Large intestine (tissue), 3 donors: ENCODE data around the gene NLGN1. TPM values are rescaled to one million over a fixed set of nuclear protein-coding genes. Genes with fewer than 3 reads are reported as not detected.
"Not testable (repeated sequence)": the region's sequence is repeated elsewhere in the genome, so short reads cannot be mapped to it uniquely, and the experiment has no call there.

ENCODE experiments used
- DNase-seq, 2 donors: peaks; one replicate each; pipeline versions ENCODE4 v3.0.0 to v3.0.0-alpha.2; 2013
- H3K27ac ChIP-seq: one replicate; pipeline ENCODE4 v1.5.1; 2013; ENCODE audit warnings: low read length
- H3K27me3 ChIP-seq: 2 replicates; pipeline ENCODE4 v1.6.1; 2013; ENCODE audit warnings: low read length; ENCODE audit not compliant: control insufficient read depth, insufficient read depth
- H3K36me3 ChIP-seq: 2 replicates; pipeline ENCODE4 v1.6.1; 2013; ENCODE audit warnings: low read length; ENCODE audit not compliant: control insufficient read depth, insufficient read depth
- H3K4me1 ChIP-seq: one replicate; pipeline ENCODE4 v1.6.1; 2013; ENCODE audit warnings: low read length; ENCODE audit not compliant: control insufficient read depth, insufficient read depth
- H3K4me3 ChIP-seq: one replicate; pipeline ENCODE4 v1.5.1; 2013; ENCODE audit warnings: low read length
- H3K9me3 ChIP-seq: one replicate; pipeline ENCODE4 v1.6.1; 2013; ENCODE audit warnings: mild to moderate bottlenecking, low read depth, low read length, moderate library complexity; ENCODE audit not compliant: control insufficient read depth
- WGBS: methylation state at CpG from one replicate; pipeline ENCODE4 v1.1.5; 2013; ENCODE audit warnings: low lambda C conversion rate; ENCODE audit not compliant: insufficient coverage; 5-methylcytosine and 5-hydroxymethylcytosine counted together
- polyA plus RNA-seq: library from polyadenylated mRNA; unstranded; fragments of 120-200 nt; gene quantifications from one replicate; pipeline ENCODE4 v1.2.1, GENCODE V29; 2013

Gene NLGN1
- polyA plus RNA-seq, 1 donor = 3.6 TPM

GRCh38 chr3:174211896-174212295, 814.4 kb downstream of the NLGN1 start:
- no CpG with 5 or more reads among the region's 24 CpGs for WGBS
- DNase-seq, H3K27ac ChIP-seq, H3K4me1 ChIP-seq, H3K9me3 ChIP-seq, H3K36me3 ChIP-seq, H3K4me3 ChIP-seq, H3K27me3 ChIP-seq: not testable (repeated sequence)

- H3K4me3 ChIP-seq = no peak overlapping the region
- WGBS = no CpG with 5 or more reads among the region's 5 CpGs
- H3K4me1 ChIP-seq = no peaks in the 10 kb centered on the region
- no peaks in the 10 kb centered on the region for H3K36me3 ChIP-seq
- no peak for DNase-seq
- no peaks in the 10 kb centered on the region for H3K27me3 ChIP-seq
- no peak overlapping the region for H3K27ac ChIP-seq
- H3K9me3 ChIP-seq = no peaks in the 10 kb centered on the region
These were observed 817.9 kb downstream of the NLGN1 start for GRCh38 chr3:174215456-174215855.

- H3K27me3 ChIP-seq = no peaks in the 10 kb centered on the region
- no peak for DNase-seq
- 80% methylated on average over 1 of the region's 2 CpGs for WGBS
- H3K36me3 ChIP-seq = no peaks in the 10 kb centered on the region
- H3K9me3 ChIP-seq = no peaks in the 10 kb centered on the region
- no peak overlapping the region for H3K4me3 ChIP-seq
- no peaks in the 10 kb centered on the region for H3K4me1 ChIP-seq
- no peak overlapping the region for H3K27ac ChIP-seq
These were observed 818.5 kb downstream of the NLGN1 start for GRCh38 chr3:174216019-174216418.

DNA sequence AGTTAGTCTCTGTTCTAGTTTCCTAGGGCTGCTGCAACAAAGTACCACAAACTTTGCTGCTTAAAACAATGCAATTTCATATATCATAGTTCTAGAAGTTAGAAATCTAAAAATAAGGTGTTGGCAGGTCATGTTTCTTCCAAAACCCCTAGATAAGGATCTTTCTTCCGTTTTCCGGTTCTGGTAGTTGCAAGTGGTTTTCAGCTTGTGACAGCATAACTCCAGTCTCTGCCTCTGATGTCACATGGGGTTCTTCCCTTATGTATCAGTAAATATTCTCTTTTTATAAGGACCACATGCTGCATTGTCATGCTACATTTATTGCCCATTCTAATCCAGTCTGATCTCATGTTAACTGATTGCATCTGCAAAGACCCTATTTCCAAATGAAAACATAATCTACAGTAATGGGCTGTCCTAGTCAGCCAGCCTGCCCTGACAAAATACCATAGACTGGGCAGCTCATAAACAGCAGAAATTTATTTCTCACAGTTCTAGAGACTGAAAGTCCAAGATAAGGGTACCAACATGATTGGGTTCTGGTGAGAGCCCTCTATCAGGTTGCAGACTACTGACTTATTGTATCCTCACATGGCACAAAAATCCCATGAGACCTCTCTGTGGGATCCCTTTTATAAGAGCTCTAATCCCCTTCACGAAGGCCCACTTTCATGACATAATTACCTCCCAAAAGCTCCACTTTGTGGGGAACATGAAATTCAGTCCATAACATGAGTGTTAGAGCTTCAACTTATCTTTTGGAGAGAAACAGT, 819.6 kb downstream of the NLGN1 start:
- Histone ChIP-seq H3K9me3 (no peaks in the 10 kb centered on the region), H3K27me3 (no peaks in the 10 kb centered on the region), H3K36me3 (no peaks in the 10 kb centered on the region), H3K27ac (no peak overlapping the region), H3K4me3 (no peak overlapping the region), H3K4me1 (no peaks in the 10 kb centered on the region)
- WGBS = no CpG with 5 or more reads among the region's 3 CpGs
- DNase-seq = no peak

DNA sequence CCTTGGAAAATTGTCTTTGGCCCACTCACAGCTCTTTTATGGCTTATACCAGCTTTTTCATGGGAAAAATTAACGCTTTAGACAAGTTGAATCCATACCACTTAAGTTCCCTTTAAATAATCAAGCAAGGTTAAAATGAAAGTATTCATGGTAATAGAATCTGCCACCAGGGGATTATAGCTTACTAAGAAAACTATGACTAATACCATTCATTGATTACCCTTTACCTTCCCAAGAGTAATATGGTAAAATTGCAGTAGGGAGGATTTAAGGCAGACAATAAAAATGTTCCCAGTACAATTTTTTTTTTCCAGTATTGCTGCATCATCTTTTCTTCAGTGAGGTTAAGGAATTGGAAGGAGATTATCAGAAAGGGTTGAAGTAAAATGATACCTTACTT, 820.5 kb downstream of the NLGN1 start:
- no peaks in the 10 kb centered on the region for H3K36me3 ChIP-seq
- no peak overlapping the region for H3K4me3 ChIP-seq
- H3K9me3 ChIP-seq = no peaks in the 10 kb centered on the region
- no CpG with 5 or more reads among the region's 1 CpG for whole genome bisulfite sequencing
- H3K27me3 ChIP-seq = no peaks in the 10 kb centered on the region
- no peak overlapping the region for H3K27ac ChIP-seq
- no peak for DNase-seq
- no peaks in the 10 kb centered on the region for H3K4me1 ChIP-seq

GRCh38 chr3:174219738-174220137, 822.2 kb downstream of the NLGN1 start:
- DNase-seq = no peak
- 89% methylated on average over 1 of the region's 3 CpGs for WGBS
- Histone ChIP-seq H3K4me1 (no peaks in the 10 kb centered on the region), H3K36me3 (no peaks in the 10 kb centered on the region), H3K4me3 (no peak overlapping the region), H3K27ac (no peak overlapping the region), H3K9me3 (no peaks in the 10 kb centered on the region), H3K27me3 (no peaks in the 10 kb centered on the region)

DNA sequence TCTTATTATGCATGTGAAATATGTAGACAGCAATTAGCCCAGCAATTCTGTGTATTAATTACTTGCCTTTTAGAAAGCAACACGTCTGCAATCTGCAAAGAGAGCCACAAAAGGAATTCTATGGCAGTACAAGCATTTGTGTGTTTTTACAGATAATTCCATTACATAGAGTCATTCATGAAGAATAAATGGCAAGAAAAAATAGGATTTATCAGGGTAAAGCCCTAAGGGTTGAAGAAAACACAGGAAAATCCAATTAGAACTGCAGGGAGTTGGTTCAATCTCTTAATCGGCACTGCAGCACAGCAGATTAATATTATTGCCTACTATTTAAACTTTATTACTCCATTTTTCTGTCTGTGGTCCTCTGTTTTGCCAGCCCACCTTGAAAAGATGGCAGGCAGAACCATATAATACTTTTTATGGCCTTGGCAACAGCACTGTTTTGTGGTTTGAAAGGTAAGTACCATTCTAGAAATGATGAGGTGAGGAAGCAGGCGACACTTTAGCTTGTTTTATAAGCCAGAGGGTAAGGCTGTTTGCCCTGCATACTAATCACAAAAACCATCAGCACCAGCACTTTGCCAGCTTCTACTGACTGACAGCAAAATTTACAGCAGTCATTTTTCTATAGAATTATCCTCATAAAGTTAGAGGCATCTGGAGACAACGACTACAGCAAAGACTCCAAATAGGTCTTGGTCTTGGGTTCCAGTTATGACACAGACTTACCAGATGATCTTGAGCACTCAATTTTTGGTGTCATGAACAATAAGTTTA, 823.4 kb downstream of the NLGN1 start:
- WGBS = 38% methylated on average over 2 of the region's 4 CpGs
- no peaks in the 10 kb centered on the region for H3K36me3 ChIP-seq

DNA sequence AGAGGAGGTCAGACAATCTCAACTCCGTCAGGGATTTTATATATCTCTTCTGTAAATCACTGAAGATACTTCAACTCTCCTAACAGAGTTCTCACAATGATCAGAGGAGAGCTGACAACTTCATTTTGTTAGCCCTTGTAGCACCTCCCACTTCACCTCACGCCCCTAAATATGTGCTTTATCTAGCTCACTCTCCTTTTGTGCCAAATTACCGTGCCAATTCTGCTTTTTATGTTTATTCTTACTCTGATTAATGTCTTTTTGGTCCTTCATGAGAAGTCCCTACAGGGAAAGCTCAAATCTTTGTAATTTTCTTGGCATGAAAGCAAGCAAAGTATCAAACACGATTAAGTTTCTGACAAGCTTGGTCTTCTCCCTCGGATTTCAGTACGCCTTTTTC, 825.5 kb downstream of the NLGN1 start:
- 72% methylated on average over 5 of the region's 6 CpGs for WGBS
- no peak overlapping the region for H3K4me3 ChIP-seq
- no peak overlapping the region for H3K27ac ChIP-seq
- no peaks in the 10 kb centered on the region for H3K4me1 ChIP-seq
- H3K36me3 ChIP-seq = no peaks in the 10 kb centered on the region
- no peaks in the 10 kb centered on the region for H3K9me3 ChIP-seq
- no peak for DNase-seq
- H3K27me3 ChIP-seq = no peaks in the 10 kb centered on the region

More for the DNA sequence above, 823.4 kb downstream of the NLGN1 start:
- Histone ChIP-seq H3K4me3 (no peak overlapping the region), H3K27ac (no peak overlapping the region), H3K9me3 (no peaks in the 10 kb centered on the region), H3K4me1 (no peaks in the 10 kb centered on the region), H3K27me3 (no peaks in the 10 kb centered on the region)
- no peak for DNase-seq

DNA sequence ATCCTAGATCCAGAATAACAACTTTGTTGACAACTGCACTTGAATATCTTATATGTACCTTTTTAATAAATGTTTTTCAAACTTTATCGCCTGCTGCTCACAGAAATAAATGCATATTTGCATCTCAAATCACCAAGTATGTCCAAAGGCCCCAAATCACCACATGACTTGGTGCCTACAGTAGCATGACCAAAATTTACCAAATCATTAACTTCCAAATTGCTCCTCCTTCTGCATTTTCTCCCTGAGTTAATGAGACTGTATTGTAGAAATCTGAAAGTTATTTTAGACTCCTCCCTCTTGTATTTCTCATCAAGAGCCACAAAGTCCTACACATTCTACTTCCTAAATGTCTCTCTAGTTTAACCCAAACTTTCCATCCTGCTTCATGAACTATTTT, 826.1 kb downstream of the NLGN1 start:
- Histone ChIP-seq H3K9me3 (no peaks in the 10 kb centered on the region), H3K27ac (no peak overlapping the region), H3K4me1 (no peaks in the 10 kb centered on the region), H3K4me3 (no peak overlapping the region), H3K27me3 (no peaks in the 10 kb centered on the region), H3K36me3 (no peaks in the 10 kb centered on the region)
- no CpG with 5 or more reads among the region's 1 CpG for WGBS
- no peak for DNase-seq

- no peak overlapping the region for H3K27ac ChIP-seq
- no peak overlapping the region for H3K4me3 ChIP-seq
- H3K9me3 ChIP-seq = no peaks in the 10 kb centered on the region
- no peaks in the 10 kb centered on the region for H3K36me3 ChIP-seq
- DNase-seq = no peak
- no peaks in the 10 kb centered on the region for H3K4me1 ChIP-seq
- no peaks in the 10 kb centered on the region for H3K27me3 ChIP-seq
- 89% methylated on average over 1 of the region's 2 CpGs for WGBS
These were observed 832.4 kb downstream of the NLGN1 start for GRCh38 chr3:174229916-174230315.
